ENCODE results near the gene RFC1. TPM values are rescaled to one million over a fixed set of nuclear protein-coding genes. Genes with fewer than 3 reads are reported as not detected.
"Not testable (repeated sequence)": the region's sequence is repeated elsewhere in the genome, so short reads cannot be mapped to it uniquely, and the experiment has no call there.

RFC1 gene
- total RNA-seq, 1 donor from 2014 or later, result 23.9 TPM

DNA sequence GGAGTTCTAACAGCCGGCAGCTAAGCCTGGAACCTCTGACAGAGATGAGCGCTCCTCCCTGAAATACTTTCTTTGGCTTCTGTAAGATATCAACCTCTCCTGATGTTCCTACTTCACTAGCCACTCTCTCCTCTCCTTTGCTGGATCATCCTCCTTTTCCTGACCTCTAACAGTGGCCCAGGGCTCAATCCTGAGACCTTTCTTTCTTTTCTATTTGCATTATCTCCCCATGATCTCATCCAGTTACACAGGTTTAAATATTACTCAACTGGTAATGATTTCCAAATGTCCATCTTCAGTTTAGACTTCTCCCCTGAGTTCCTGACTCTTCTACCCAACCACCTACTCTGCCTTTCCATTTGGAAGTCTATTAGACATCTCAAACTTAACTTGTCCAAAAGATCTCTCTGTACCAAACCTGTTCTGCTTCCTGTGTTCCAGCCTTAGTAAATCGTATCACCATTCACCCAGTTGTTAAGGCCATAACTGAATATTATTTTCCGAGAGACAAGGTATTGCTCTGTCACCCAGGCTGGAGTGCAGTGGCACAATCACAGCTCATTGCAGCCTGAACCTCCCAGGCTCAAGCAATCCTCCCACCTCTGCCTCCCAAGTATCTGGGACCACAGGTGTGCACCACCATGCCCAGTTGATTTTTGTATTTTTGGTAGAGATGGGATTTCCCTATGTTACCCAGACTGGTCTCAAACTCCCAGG lies 41.1 kb downstream of the RFC1 start:
- ATAC-seq, result no peak
- intact Hi-C loops (cut with DNase I), result no loop called here
- no peak for DNase-seq (ENCODE audit: missing footprints)

- ATAC-seq (no peak), DNase-seq (ENCODE audit: missing footprints) (no peak)
- intact Hi-C loops (cut with DNase I), result no loop called here
Measured at GRCh38 chr4:39324446-39324845, 41.7 kb downstream of the RFC1 start.

DNA sequence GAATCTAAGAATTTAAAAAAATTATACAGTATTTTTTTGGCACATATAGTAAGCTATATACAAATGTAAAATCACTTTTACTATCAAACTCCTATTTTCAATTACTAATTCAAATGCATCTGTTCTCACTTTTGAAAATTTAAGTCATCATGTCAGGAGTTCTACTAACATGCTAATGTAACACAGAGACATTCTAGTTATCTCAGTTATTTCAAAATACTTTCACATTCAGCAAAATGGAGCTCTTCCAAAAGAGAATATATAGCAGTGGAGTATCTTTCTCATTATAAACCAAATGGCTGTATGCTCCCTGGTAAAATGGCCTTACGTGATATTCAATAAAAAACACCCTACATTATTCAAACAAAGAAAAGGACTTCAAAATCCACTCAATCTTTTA lies 42.3 kb downstream of the RFC1 start:
- DNase-seq (ENCODE audit: missing footprints) (no peak), ATAC-seq (no peak)
- intact Hi-C loops (cut with DNase I), result no loop called here

GRCh38 chr4:39320381-39321115 lies 45.6 kb downstream of the RFC1 start:
- intact Hi-C loops (cut with DNase I), result no loop called here
- ATAC-seq, result no peak
- DNase-seq (ENCODE audit: missing footprints), result no peak

DNA sequence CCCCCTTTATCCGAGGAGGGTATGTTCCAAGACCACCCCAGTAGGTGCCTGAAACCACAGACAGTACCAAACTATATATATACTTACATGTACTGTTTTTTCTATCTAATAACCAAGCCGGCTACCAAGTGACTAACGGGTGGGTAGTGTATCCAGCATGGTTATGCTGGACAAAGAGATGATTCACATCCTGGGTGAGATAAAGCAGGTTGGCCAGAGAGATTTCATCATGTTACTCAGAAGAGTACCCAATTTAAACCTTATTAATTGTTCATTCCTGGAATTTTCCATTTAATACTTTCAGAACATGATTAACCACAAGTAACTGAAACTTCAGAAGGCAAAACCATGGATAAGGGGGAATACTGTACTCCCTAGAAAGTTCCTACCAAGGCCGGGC lies 46.5 kb downstream of the RFC1 start:
- ATAC-seq (no peak), DNase-seq (ENCODE audit: missing footprints) (no peak)
- intact Hi-C loops (cut with DNase I), result no loop called here

DNA sequence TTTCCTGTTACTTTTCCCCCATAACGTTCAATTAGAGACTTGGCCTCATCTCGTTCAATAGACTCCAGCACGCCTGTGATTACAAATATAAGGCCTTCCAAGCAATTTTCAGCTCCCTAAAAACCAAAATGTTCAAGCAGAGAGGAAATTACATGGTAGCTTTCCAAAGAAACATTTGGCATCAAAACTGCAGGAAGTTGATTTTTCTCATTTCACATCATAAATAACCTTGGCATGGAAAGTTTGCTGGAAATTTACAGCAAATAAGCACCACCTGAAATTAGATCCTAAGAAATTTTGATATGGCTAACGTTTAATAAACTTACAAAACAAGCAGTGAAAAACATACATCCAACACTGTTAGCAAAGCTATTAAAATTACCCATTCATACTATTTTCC lies 53.3 kb downstream of the RFC1 start:
- intact Hi-C loops (cut with DNase I), result no loop called here
- ATAC-seq (no peak), DNase-seq (ENCODE audit: missing footprints) (no peak)

DNA sequence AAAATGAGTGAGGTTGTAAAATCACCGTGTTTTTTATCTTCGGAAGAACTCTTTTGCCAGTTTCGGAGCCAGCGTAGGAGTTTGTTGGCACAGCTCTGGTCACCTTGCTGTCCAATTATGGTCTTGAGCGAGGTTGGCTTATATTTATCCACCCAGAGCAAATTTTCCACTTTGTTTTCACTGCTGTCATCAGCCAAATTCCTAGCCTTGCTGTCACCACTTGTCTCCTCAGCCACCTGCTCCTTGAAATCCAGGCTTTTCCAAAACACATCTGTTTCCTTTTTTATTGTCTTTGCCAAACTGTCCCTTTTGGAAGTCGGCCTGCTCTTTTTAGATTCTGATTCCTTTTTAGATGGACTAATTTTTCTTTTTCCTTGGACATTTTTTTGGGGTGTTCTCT lies 57.6 kb downstream of the RFC1 start:
- no peak for DNase-seq (ENCODE audit: missing footprints)
- ATAC-seq, result peak; percentile 39

GRCh38 chr4:39305912-39306677 lies 60.1 kb downstream of the RFC1 start:
- DNase-seq (ENCODE audit: missing footprints), result no peak
- intact Hi-C loops (cut with DNase I), result no loop called here
- peak; percentile 86 for ATAC-seq

More for the DNA sequence above, 57.6 kb downstream of the RFC1 start:
- intact Hi-C loops (cut with DNase I), result no loop called here

- no peak for DNase-seq (ENCODE audit: missing footprints)
- ATAC-seq, result no peak
- intact Hi-C loops (cut with DNase I), result no loop called here
Measured at GRCh38 chr4:39304651-39305050, 61.5 kb downstream of the RFC1 start.

DNA sequence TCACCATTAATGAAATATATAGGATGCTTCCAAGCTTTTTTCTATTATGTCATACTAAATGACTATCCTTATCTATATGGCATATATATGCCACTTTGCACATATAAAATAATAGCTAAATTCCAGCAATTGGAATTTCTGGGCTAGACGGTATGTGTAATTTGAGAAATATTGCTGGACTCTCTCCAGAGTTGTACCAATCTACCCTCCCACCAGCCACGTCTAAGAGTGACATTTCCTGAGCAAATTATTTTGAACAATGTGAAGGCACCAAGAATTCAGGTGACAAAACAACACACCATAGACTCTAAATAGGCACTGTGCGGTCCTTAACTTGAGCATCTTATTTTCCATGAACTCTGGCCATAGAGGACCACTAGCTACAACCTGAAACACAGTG lies 62.3 kb downstream of the RFC1 start:
- intact Hi-C loops (cut with DNase I), result no loop called here
- DNase-seq (ENCODE audit: missing footprints) (no peak), ATAC-seq (no peak)

DNA sequence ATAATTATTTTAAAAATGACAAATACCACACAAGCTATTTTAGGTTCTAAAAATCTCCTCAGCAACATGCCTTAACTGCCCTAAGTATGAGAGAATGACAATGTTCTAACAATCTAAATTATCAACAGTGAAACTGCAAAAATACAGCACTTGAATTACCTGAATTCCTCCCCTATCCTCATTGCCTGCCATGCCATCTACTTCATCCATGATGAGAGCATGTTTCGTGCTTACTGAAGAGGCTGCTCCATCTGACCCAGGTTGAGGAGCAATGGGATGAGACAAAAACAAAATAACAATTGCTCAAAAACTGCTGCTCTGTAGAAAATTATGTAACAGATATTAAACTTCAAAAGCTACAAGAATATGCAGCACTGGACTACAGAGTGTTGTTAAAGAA lies 63.3 kb downstream of the RFC1 start:
- ATAC-seq (no peak), DNase-seq (ENCODE audit: missing footprints) (no peak)
- intact Hi-C loops (cut with DNase I), result no loop called here

- no peak for DNase-seq (ENCODE audit: missing footprints)
- ATAC-seq, result no peak
- intact Hi-C loops (cut with DNase I), result no loop called here
Measured at GRCh38 chr4:39295784-39296183, 70.4 kb downstream of the RFC1 start.

- intact Hi-C loops (cut with DNase I); ATAC-seq; DNase-seq (ENCODE audit: missing footprints): not testable (repeated sequence)
Measured at GRCh38 chr4:39292433-39292832, 73.7 kb downstream of the RFC1 start.

DNA sequence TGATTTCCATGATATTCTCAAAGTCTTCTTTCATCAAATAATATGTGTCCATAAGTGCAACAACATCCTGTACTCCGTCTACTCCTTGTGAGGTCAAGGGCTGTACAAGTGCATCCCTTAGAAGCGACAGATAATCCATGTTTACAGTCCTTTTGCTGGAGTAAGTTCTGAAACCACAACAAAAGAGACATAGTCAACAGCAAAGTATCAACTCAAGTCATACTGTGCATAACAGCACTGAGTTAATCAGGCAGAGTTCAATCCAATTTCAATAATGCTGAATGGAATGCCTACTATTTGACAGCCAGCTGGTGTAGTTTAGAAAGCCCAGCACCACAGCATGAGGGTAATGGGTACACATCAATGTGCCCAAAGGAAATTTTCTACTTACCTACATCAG lies 74.5 kb downstream of the RFC1 start:
- intact Hi-C loops (cut with DNase I), result no loop called here
- no peak for DNase-seq (ENCODE audit: missing footprints)
- no peak for ATAC-seq

DNA sequence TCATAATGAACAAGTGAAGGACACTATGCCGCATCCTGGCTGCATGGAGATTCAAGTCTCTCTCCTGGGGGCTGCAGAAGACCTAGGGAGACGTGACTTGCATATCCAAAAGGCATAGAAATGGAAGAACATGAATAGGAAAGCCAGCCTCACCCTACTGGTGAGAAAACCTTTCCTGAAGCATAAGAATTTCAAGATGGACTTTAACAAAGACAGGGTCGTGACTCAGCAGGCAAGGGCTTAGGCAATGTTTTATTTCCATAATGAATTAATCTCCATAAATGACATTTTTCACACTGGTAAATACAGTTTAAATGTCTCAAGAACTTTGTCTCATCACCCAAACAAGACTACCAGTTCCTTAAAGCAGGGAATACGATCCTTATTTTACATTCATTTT lies 78.9 kb downstream of the RFC1 start:
- intact Hi-C loops (cut with DNase I), result no loop called here
- DNase-seq (ENCODE audit: missing footprints), result no peak
- ATAC-seq, result no peak

- intact Hi-C loops (cut with DNase I), result no loop called here
- no peak for DNase-seq (ENCODE audit: missing footprints)
- no peak for ATAC-seq
Measured at GRCh38 chr4:39286263-39286662, 79.9 kb downstream of the RFC1 start.

GRCh38 chr4:39285853-39286252 lies 80.3 kb downstream of the RFC1 start:
- intact Hi-C loops (cut with DNase I), result no loop called here
- DNase-seq (ENCODE audit: missing footprints), result no peak
- no peak for ATAC-seq

DNA sequence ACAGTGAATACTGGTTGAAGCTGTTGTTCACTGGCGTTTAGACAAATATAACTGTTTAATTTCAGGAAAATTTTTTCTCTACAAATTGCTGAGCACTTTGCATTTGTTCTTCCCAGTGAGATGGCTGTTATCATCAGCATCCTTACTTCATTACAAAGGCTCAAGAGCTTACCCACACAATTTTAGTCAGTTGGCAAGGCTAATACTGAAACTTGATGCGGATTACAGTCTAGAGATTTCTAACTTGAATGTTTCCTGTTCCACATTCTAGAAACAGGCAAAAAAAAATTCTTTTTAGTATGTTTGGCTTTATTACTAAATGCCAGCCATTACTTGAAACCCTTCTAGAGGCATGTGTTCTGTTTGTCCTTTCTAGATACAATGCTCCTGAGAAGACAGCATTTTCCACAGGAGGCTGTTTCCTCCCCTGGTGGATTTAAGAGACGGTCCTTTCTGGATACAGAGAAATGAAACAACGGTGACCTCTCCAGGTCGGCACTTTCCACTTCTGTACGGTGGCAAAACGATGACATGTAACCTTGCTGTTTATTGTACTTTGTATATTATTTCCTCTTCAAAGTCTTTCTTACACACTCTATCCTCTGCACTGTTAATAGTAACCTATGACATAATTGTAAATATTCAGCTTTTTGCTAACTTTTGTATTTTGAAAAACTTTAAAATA lies 80.9 kb downstream of the RFC1 start:
- intact Hi-C loops (cut with DNase I), result no loop called here
- DNase-seq (ENCODE audit: missing footprints), result no peak
- ATAC-seq, result no peak

DNA sequence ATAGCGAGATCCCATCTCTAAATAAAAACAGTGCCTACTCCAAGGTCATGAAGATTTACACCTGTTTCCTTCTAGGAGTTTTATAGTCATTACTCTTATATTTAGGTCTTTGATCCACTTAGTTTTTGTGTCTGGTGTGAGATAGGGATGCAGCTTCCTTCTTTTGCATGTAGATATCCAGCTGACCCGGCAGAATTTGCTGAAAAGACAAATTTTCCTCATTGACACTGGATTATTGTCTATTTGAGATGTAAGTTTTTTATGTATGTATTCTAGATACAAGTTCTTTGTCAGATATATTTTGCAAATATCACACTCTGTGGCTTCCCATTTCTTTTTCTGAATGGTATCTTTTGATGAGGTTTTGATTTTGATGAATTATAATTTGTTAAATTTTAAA lies 85.4 kb downstream of the RFC1 start:
- intact Hi-C loops (cut with DNase I), result no loop called here
- ATAC-seq (no peak), DNase-seq (ENCODE audit: missing footprints) (no peak)

Measured in Right ventricle myocardium inferior (tissue), 1 donor.